Kidney (tissue), 14 donors: ENCODE results near the gene DUSP22. TPM values are rescaled to one million over a fixed set of nuclear protein-coding genes. Genes with fewer than 3 reads are reported as not detected.

Source experiments
- DNase-seq, 5 donors: peaks; one replicate each; pipeline ENCODE4 v3.0.0-alpha.2; 2013 to 2020
- FAIRE-seq: peaks from 2 replicates; lab custom pipeline; 2012; peaks lifted over from hg19 to GRCh38; lab: Jason Lieb, UNC
- H3K27ac ChIP-seq, 2 donors: one replicate each; pipeline ENCODE4 v1.7.0; 2013; ENCODE audit warnings: low read depth in 2 of 2, low read length in 2 of 2, inconsistent platforms in 1 of 2
- H3K27me3 ChIP-seq: one replicate; pipeline ENCODE4 v1.7.1; 2013; ENCODE audit warnings: low read length, inconsistent platforms; ENCODE audit not compliant: control insufficient read depth, insufficient read depth
- H3K36me3 ChIP-seq, 3 donors: one replicate each; pipeline versions ENCODE4 v1.7.0 to v1.7.1; 2013; ENCODE audit warnings: low read length in 3 of 3, control low read depth in 1 of 3, inconsistent platforms in 1 of 3; ENCODE audit not compliant: insufficient read depth in 3 of 3, control insufficient read depth in 2 of 3
- H3K4me1 ChIP-seq, 3 donors: one replicate each; pipeline versions ENCODE4 v1.7.0 to v1.7.1; 2013; ENCODE audit warnings: low read length in 3 of 3, inconsistent platforms in 1 of 3, low read depth in 1 of 3; ENCODE audit not compliant: control insufficient read depth in 2 of 3, insufficient read depth in 2 of 3
- H3K4me3 ChIP-seq, 3 donors: one replicate each; pipeline versions ENCODE4 v1.7.0 to v1.8.1; 2013; ENCODE audit warnings: low read length in 3 of 3, control low read depth in 1 of 3, inconsistent platforms in 1 of 3
- H3K9ac ChIP-seq, 3 donors: one replicate each; pipeline versions ENCODE4 v1.7.0 to v1.7.1; 2013; ENCODE audit warnings: low read length in 3 of 3, control low read depth in 1 of 3, inconsistent platforms in 1 of 3
- H3K9me3 ChIP-seq, 3 donors: one replicate each; pipeline versions ENCODE4 v1.7.0 to v1.7.1; 2013; ENCODE audit warnings: low read length in 3 of 3, control low read depth in 1 of 3, inconsistent platforms in 1 of 3; ENCODE audit not compliant: control insufficient read depth in 2 of 3, insufficient read depth in 1 of 3
- CTCF ChIP-seq: IDR thresholded peaks from 3 replicates; pipeline ENCODE4 v1.5.1; 2012; ENCODE audit warnings: mild to moderate bottlenecking, moderate library complexity, borderline replicate concordance; ENCODE audit not compliant: insufficient read depth; ENCODE audit errors: extremely low read depth
- intact Hi-C: fragments of 100-400 bp; cut with DNase I; formaldehyde crosslinking; loops from one replicate; pipeline ENCODE4 v1.11.1; 2022
- polyA plus RNA-seq: library from polyadenylated mRNA; stranded (reverse); fragments of 350-450 nt; fragmentation: Illumina TruSeq; extraction: RNeasy Lipid Tissue Mini Kit (QIAGEN cat#74804); gene quantifications from one replicate; pipeline ENCODE4 v1.2.3, GENCODE V29; 2014; ENCODE audit warnings: low read depth, low replicate concordance; ENCODE audit not compliant: insufficient read depth
- total RNA-seq: library from RNA; stranded (reverse); fragmentation: NEBNext Ultra II Directional; extraction: Animal tissue kit (Norgen Biotek cat#: 25700); gene quantifications from one replicate; pipeline ENCODE4 v1.2.1, GENCODE V29; 2021
- donor health status: control.
- donor health status: control.
- donor health status: control.
- donor health status: control.
- donor health status: control.
- donor health status: DM: yes; HTN: yes; CAD: no.
- donor health status: Normal renal cell carcinoma (clear cell type).

Gene DUSP22
- total and polyA plus RNA-seq, 2 donors from 2014 or later = 24.0 to 60.7 TPM

GRCh38 chr6:335572-335971, 43.3 kb downstream of the DUSP22 start:
- Histone ChIP-seq H3K27ac (no peak overlapping the region), H3K27me3 (no peaks in the 10 kb centered on the region), H3K9me3 (no peaks in the 10 kb centered on the region), H3K4me1 (peaks cover 0 to 9% (median 0%) of the 10 kb centered on the region in 3 donors), H3K4me3 (no peak overlapping the region), H3K9ac (no peak overlapping the region), H3K36me3 (no peaks in the 10 kb centered on the region)
- no peak for TF ChIP-seq CTCF
- intact Hi-C loops = no loop called here
- FAIRE-seq = no peak
- peak in 1 of 5 donors; percentile 66 for DNase-seq

- intact Hi-C loops = no loop called here
- Histone ChIP-seq H3K4me3 (no peak overlapping the region), H3K36me3 (no peaks in the 10 kb centered on the region), H3K4me1 (peaks cover 0 to 9% (median 0%) of the 10 kb centered on the region in 3 donors), H3K27ac (no peak overlapping the region), H3K9me3 (no peaks in the 10 kb centered on the region), H3K27me3 (no peaks in the 10 kb centered on the region), H3K9ac (no peak overlapping the region)
- FAIRE-seq (no peak), DNase-seq (peak in 1 of 5 donors; percentile 71)
- no peak for TF ChIP-seq CTCF
These were observed 44.1 kb downstream of the DUSP22 start for GRCh38 chr6:336159-337114.

- Histone ChIP-seq H3K36me3 (no peaks in the 10 kb centered on the region), H3K27me3 (no peaks in the 10 kb centered on the region), H3K4me1 (peaks cover 0 to 9% (median 0%) of the 10 kb centered on the region in 3 donors), H3K9ac (no peak overlapping the region), H3K4me3 (no peak overlapping the region), H3K27ac (no peak overlapping the region), H3K9me3 (no peaks in the 10 kb centered on the region)
- FAIRE-seq (no peak), DNase-seq (no peak)
- no peak for TF ChIP-seq CTCF
- intact Hi-C loops = no loop called here
These were observed 45.6 kb downstream of the DUSP22 start for GRCh38 chr6:337805-338368.
